NB4 (cell line): ENCODE results near the gene DPH6.
"Not testable (repeated sequence)": the region's sequence is repeated elsewhere in the genome, so short reads cannot be mapped to it uniquely, and the experiment has no call there.

ENCODE experiments used
- CTCF ChIP-seq: IDR thresholded peaks from one replicate; pipeline ENCODE4 v1.5.1; 2012; ENCODE audit warnings: low read depth, low read length
- MAX ChIP-seq: IDR thresholded peaks from 2 replicates; pipeline ENCODE4 v1.6.1; 2011; ENCODE audit warnings: low read depth, low read length
- POLR2A ChIP-seq: IDR thresholded peaks from 2 replicates; pipeline ENCODE4 v1.6.1; 2011; ENCODE audit warnings: mild to moderate bottlenecking; ENCODE audit not compliant: insufficient read length; ENCODE audit errors: extremely low read depth

DNA sequence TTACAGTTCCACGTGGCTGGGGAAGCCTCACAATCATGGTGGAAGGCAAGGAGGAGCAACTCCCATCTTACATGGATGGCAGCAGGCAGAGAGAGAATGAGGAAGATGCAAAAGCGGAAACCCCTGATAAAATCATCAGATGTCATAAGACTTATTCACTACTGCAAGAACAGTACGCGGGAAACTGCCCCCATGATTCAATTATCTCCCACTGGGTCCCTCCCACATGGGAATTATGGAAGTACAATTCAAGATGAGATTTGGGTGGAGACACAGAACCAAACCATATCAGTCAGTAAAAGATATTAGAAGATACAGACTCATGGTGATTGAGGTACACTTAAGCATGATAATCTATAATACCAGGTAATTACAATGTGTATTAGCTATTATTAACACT, 217.1 kb downstream of the DPH6 start:
- not testable (repeated sequence) for TF ChIP-seq POLR2A, CTCF, MAX
